IPS DF 19.7 (cell line): Measurements from ENCODE around the gene KRT33A.
"Not testable (repeated sequence)": the region's sequence is repeated elsewhere in the genome, so short reads cannot be mapped to it uniquely, and the experiment has no call there.

ENCODE experiments used
- DNase-seq: peaks from one replicate; pipeline ENCODE4 v3.0.0-alpha.2; 2013; ENCODE audit warnings: low read depth, low spot score

The KRT33A gene

GRCh38 chr17:41363881-41364280 is 13.3 kb upstream of the KRT33A start:
- DNase-seq = no peak

GRCh38 chr17:41360296-41360995 is 9.8 kb upstream of the KRT33A start:
- DNase-seq = no peak

GRCh38 chr17:41354536-41354935 is 3.9 kb upstream of the KRT33A start:
- no peak for DNase-seq

- DNase-seq = no peak
These were observed 2.2 kb upstream of the KRT33A start for GRCh38 chr17:41352597-41353366.

GRCh38 chr17:41351177-41351576 is 549 bp upstream of the KRT33A start:
- no peak for DNase-seq

GRCh38 chr17:41347869-41348760 is 2.5 kb downstream of the KRT33A start:
- DNase-seq = no peak

GRCh38 chr17:41346421-41346820 is 4.2 kb downstream of the KRT33A start:
- DNase-seq = not testable (repeated sequence)

- no peak for DNase-seq
These were observed 4.6 kb downstream of the KRT33A start for GRCh38 chr17:41345992-41346391.

GRCh38 chr17:41343029-41343428 is 7.6 kb downstream of the KRT33A start:
- no peak for DNase-seq

- DNase-seq = no peak
These were observed 9.4 kb downstream of the KRT33A start for GRCh38 chr17:41340934-41341861.

GRCh38 chr17:41340494-41340893 is 10.1 kb downstream of the KRT33A start:
- DNase-seq = no peak

- DNase-seq = no peak
These were observed 11.0 kb downstream of the KRT33A start for GRCh38 chr17:41339571-41340172.

- no peak for DNase-seq
These were observed 11.6 kb downstream of the KRT33A start for GRCh38 chr17:41338961-41339485.

GRCh38 chr17:41335747-41336146 is 14.9 kb downstream of the KRT33A start:
- DNase-seq = no peak

- DNase-seq = no peak
These were observed 16.0 kb downstream of the KRT33A start for GRCh38 chr17:41334385-41335305.

GRCh38 chr17:41333836-41334235 is 16.8 kb downstream of the KRT33A start:
- no peak for DNase-seq

GRCh38 chr17:41333098-41333497 is 17.5 kb downstream of the KRT33A start:
- no peak for DNase-seq

GRCh38 chr17:41332239-41332638 is 18.4 kb downstream of the KRT33A start:
- DNase-seq = no peak

- no peak for DNase-seq
These were observed 19.0 kb downstream of the KRT33A start for GRCh38 chr17:41331606-41332005.
